Keratinocyte (primary cell): ENCODE data around the gene MCAM. TPM values are rescaled to one million over a fixed set of nuclear protein-coding genes. Genes with fewer than 3 reads are reported as not detected.

Experiments used
- DNase-seq: peaks from one replicate; pipeline ENCODE4 v3.0.0-alpha.2; 2011; ENCODE audit warnings: low read depth, missing footprints, low spot score
- FAIRE-seq: peaks from 2 replicates; lab custom pipeline; 2011; peaks lifted over from hg19 to GRCh38; lab: Jason Lieb, UNC
- H2AFZ ChIP-seq: 2 replicates; pipeline ENCODE4 v1.6.0; 2012; ENCODE audit warnings: low read length, control low read depth, inconsistent platforms; ENCODE audit not compliant: control insufficient read depth
- H3K27ac ChIP-seq: 2 replicates; pipeline ENCODE4 v1.5.1; 2011; ENCODE audit warnings: low read length; ENCODE audit not compliant: control insufficient read depth, insufficient read depth
- H3K27me3 ChIP-seq: 3 replicates; pipeline ENCODE4 v1.6.0; 2011; ENCODE audit warnings: low read length; ENCODE audit not compliant: control insufficient read depth, insufficient read depth; ENCODE audit errors: extremely low read depth
- H3K36me3 ChIP-seq, 2 experiments: 2 replicates in 1 of 2; 3 replicates in 1 of 2; pipeline ENCODE4 v1.5.1; 2011; ENCODE audit warnings: low read length in 2 of 2, mild to moderate bottlenecking in 1 of 2; ENCODE audit not compliant: control insufficient read depth in 2 of 2, insufficient read depth in 2 of 2; ENCODE audit errors: extremely low read depth in 1 of 2
- H3K4me1 ChIP-seq: 3 replicates; pipeline ENCODE4 v1.5.1; 2011; ENCODE audit warnings: low read length; ENCODE audit not compliant: control insufficient read depth, insufficient read depth; ENCODE audit errors: extremely low read depth
- H3K4me2 ChIP-seq: 3 replicates; pipeline ENCODE4 v1.6.0; 2011; ENCODE audit warnings: low read depth, low read length; ENCODE audit not compliant: control insufficient read depth, insufficient read depth; ENCODE audit errors: extremely low read depth
- H3K4me3 ChIP-seq, 3 experiments: fragments of 200-600 bp in 1 of 3; sonication (generic) in 1 of 3; 2 replicates in 2 of 3; 3 replicates in 1 of 3; pipeline ENCODE4 v1.5.1; 2011 to 2016; ENCODE audit warnings: low read length in 3 of 3, mild to moderate bottlenecking in 3 of 3, control low read depth in 2 of 3, inconsistent platforms in 1 of 3, low read depth in 1 of 3, mixed read lengths in 1 of 3, mixed run types in 1 of 3, moderate library complexity in 1 of 3; ENCODE audit not compliant: control insufficient read depth in 2 of 3, insufficient read depth in 2 of 3; ENCODE audit errors: extremely low read depth in 1 of 3
- H3K79me2 ChIP-seq: 2 replicates; pipeline ENCODE4 v1.6.0; 2012; ENCODE audit warnings: low read length; ENCODE audit not compliant: control insufficient read depth, insufficient read depth
- H3K9ac ChIP-seq: 3 replicates; pipeline ENCODE4 v1.6.0; 2011; ENCODE audit warnings: low read length; ENCODE audit not compliant: control insufficient read depth, insufficient read depth; ENCODE audit errors: extremely low read depth
- H3K9me1 ChIP-seq: 3 replicates; pipeline ENCODE4 v1.6.0; 2011; ENCODE audit warnings: low read length; ENCODE audit not compliant: control insufficient read depth, insufficient read depth; ENCODE audit errors: extremely low read depth
- H3K9me3 ChIP-seq: 2 replicates; pipeline ENCODE4 v1.5.1; 2012; ENCODE audit warnings: low read depth, low read length; ENCODE audit not compliant: control insufficient read depth
- H4K20me1 ChIP-seq: 3 replicates; pipeline ENCODE4 v1.6.0; 2011; ENCODE audit warnings: low read length; ENCODE audit not compliant: control insufficient read depth, insufficient read depth; ENCODE audit errors: extremely low read depth
- CTCF ChIP-seq, 3 experiments: IDR thresholded peaks in 1 of 3; conservative IDR thresholded peaks in 1 of 3; optimal IDR thresholded peaks in 1 of 3; 2 replicates in 2 of 3; 3 replicates in 1 of 3; pipeline versions ENCODE3 to v1.5.1; 2011; ENCODE audit warnings: low read length in 3 of 3, mild to moderate bottlenecking in 3 of 3, moderate library complexity in 2 of 3, control low read depth in 1 of 3, inconsistent platforms in 1 of 3; ENCODE audit not compliant: insufficient read depth in 2 of 3; ENCODE audit errors: extremely low read depth in 1 of 3
- EZH2 ChIP-seq: IDR thresholded peaks from one replicate; pipeline ENCODE4 v1.6.1; 2012; ENCODE audit warnings: inconsistent platforms, mild to moderate bottlenecking, low read length, moderate library complexity
- dilution Hi-C: fragments of 300-500 bp; cut with MboI; formaldehyde crosslinking; loops from one replicate; pipeline ENCODE4 v1.7.0; 2020; ENCODE audit warnings: low sequenced_read_pairs; ENCODE audit not compliant: extremely low pct_ligation_motif_present
- polyA plus RNA-seq, 5 experiments: library from polyadenylated mRNA; depleted of rRNA in 3 of 5; stranded (reverse) in 3 of 5; stranded (forward) in 1 of 5; unstranded in 1 of 5; fragments of >200 nt; gene quantifications; 1 replicate in 1 of 5; 2 replicates in 3 of 5; 3 replicates in 1 of 5; pipeline versions ENCODE4 v1.2.1 to v1.2.3, GENCODE V29; 2011 to 2012; ENCODE audit warnings: missing spikeins in 2 of 5, low read depth in 1 of 5, low replicate concordance in 1 of 5

Gene MCAM
- polyA plus RNA-seq, 1 donor (not counting 4 experiments of a cell fraction or from before 2014, with no cell fraction given), result 8.5 TPM

GRCh38 chr11:119339589-119340334 is 22.8 kb upstream of the MCAM start:
- Histone ChIP-seq H3K36me3 (peaks cover 4 to 14% of the 10 kb centered on the region in 2 experiments), H3K9me3 (no peaks in the 10 kb centered on the region), H3K27ac (no peak overlapping the region), H3K9ac (no peak overlapping the region), H3K4me3 (peak overlapping the region in 2 of 3 experiments; percentile 10 to 18), H2AFZ (no peak overlapping the region), H3K79me2 (peaks cover 24% of the 10 kb centered on the region), H3K27me3 (peaks cover 43% of the 10 kb centered on the region), H3K4me2 (peak overlapping the region; percentile 58), H4K20me1 (peaks cover 3% of the 10 kb centered on the region), H3K9me1 (no peaks in the 10 kb centered on the region), H3K4me1 (peaks cover 14% of the 10 kb centered on the region)
- FAIRE-seq (no peak), DNase-seq (no peak)
- no peak for TF ChIP-seq EZH2
- peak; percentile 40 to 84 (median 68) for TF ChIP-seq CTCF (optimal IDR thresholded peaks at IDR 0.05 in 1 of 3, IDR thresholded peaks at IDR 0.05 in 1 of 3, conservative IDR thresholded peaks at IDR 0.05 in 1 of 3; ENCODE audit: extremely low read depth in 1 of 3, insufficient read depth in 2 of 3, low read length in 3 of 3)
- dilution Hi-C loops, result no loop called here

- no peak for DNase-seq
- Histone ChIP-seq H3K36me3 (peaks cover 4 to 14% of the 10 kb centered on the region in 2 experiments), H3K9me1 (no peaks in the 10 kb centered on the region), H3K4me3 (no peak overlapping the region), H3K9ac (no peak overlapping the region), H3K9me3 (no peaks in the 10 kb centered on the region), H4K20me1 (peaks cover 3% of the 10 kb centered on the region), H2AFZ (no peak overlapping the region), H3K4me1 (peaks cover 15% of the 10 kb centered on the region), H3K4me2 (no peak overlapping the region), H3K27ac (no peak overlapping the region), H3K27me3 (peaks cover 40% of the 10 kb centered on the region), H3K79me2 (peaks cover 26% of the 10 kb centered on the region)
- TF ChIP-seq EZH2, result no peak
- dilution Hi-C loops, result no loop called here
- no peak for FAIRE-seq
Observed at GRCh38 chr11:119338965-119339588, 22.1 kb upstream of the MCAM start.
